ENCODE data around the gene STPG3.
"Not testable (repeated sequence)": the region's sequence is repeated elsewhere in the genome, so short reads cannot be mapped to it uniquely, and the experiment has no call there.

Gene STPG3

GRCh38 chr9:137247135-137247915, 3.8 kb upstream of the STPG3 start:
- peak; percentile 23 for DNase-seq

DNA sequence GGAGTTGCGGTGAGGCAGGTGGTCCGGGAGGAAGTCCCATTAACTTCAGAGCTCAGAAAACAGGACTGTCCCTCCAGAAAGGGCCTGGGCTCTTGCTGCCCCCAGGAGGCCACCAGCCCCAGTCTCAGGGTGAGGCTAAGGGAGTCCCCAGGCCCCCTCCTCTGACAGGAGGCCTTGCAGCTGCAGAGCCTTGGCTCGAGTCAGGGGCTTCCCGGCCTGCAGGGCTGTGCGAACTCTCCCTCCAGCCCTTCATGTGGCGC, 3.2 kb upstream of the STPG3 start:
- no peak for DNase-seq

GRCh38 chr9:137250329-137251193, 525 bp upstream of the STPG3 start:
- no peak for DNase-seq

GRCh38 chr9:137251490-137252268, 593 bp downstream of the STPG3 start:
- DNase-seq = no peak

GRCh38 chr9:137252555-137253506, 1.7 kb downstream of the STPG3 start:
- DNase-seq = no peak

DNA sequence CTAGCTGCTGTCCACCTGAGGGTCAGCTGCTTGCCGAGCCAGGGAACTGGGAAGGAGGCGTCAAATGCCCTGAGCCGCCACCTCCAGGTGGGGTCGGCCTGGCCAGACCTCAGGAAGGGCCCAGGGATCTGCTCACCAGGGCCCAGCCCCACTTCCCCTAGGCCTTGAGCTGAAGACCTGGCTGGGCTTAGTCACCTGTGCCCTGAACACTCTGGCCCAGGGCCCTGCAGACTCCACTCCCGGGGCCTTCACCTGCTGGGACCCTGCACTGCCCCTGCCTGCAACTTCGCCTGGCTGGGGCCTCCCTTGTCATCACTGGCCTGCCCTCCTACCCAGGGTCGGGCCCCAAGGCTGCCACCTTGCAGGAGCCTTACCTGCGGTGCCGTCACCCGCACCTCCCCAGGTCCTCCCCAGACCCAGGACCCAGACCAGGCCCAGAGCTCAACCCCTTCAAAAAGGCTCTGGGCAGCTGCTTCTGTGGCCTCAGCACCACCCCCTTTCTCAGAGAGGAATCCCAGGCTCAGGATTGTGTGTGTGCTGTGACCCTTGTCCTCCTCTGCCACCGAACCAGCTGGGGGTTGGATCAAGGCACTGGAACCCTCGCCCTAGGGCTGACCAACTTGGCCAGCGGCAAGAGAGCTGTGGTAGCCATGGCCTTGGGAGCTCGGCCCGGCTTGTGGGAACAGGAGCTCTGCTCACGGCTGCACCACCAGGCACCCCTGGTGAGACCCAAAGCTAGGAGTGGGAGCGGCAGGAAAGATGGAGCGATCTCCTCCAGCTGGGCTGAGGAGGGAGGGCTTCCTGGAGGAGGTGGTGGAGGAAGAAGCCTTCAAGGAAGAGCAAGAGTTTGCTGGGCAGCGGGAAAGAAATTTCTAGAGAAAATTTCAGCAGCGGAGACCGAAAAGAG, 2.9 kb downstream of the STPG3 start:
- no peak for DNase-seq

DNA sequence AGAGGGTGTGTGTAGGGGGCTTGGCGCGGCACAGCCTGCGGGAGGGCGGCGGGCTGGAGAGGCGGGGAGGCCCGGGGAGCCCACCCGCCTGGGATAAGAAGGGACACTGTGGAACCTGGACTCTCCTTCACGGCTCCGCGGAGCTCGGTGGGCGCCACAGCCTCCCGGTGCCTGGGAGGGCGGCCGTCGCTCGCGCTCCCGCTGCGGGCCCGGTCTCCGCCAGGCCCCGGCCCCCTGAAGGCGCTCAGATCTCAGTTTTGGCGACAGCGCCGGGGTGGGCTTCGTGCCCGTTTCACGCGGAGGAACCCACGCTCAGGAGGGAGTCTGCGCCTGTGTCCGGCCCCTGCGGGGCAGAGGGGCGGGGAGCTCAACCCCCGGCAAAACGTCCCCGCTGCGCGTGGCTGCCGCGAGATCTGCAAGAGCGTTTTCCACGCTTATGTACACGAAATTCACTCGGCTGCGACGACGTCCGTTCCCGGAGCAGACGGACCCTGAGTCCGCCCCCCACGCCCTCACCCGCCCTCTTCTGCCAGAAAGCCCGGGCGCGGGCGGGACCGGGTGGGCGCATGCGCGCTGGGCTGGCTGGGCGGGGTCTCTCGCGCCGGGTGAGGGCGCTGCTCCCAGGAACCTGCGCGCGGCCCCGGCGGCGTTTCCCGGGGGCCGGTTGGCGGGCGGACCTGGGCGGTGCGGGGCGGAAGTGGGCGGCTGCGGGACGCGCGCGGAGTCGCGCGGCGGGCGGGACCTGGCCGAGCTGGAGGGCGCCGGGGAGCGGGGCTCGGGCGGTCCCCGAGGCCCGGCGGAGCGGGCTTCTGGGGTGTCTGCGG, 3.8 kb downstream of the STPG3 start, which contains the start of gene NELFB:
TSS of gene NELFB (plus strand) at position 704 of the 824 bp plus-strand sequence.
- peak; percentile 69 for DNase-seq

DNA sequence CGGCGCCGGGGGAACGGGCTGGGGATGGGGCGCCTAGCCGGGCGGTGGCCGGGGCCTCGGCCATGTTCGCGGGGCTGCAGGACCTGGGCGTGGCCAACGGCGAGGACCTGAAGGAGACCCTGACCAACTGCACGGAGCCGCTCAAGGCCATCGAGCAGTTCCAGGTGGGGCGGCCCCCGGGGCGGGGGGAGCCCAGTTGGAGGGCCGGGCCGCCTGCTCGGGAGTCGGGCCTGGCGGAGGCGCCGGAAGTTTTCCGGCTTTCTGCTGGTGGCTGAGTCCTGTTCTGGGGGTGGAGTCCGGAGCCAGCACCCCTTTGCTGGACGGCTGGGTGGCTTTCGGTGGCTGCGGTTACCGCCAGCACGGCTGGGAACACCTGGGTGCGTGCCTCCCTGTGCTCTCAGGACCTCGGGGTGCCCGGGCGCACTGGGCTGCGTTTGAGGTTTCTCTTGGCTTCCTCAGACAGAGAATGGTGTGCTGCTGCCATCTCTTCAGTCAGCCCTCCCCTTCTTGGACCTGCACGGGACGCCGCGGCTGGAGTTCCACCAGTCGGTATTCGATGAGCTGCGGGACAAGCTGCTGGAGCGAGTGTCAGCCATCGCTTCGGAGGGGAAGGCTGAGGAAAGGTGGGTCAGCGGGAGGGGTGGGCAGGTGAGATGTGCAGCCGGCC, 4.5 kb downstream of the STPG3 start:
- DNase-seq = no peak

DNA sequence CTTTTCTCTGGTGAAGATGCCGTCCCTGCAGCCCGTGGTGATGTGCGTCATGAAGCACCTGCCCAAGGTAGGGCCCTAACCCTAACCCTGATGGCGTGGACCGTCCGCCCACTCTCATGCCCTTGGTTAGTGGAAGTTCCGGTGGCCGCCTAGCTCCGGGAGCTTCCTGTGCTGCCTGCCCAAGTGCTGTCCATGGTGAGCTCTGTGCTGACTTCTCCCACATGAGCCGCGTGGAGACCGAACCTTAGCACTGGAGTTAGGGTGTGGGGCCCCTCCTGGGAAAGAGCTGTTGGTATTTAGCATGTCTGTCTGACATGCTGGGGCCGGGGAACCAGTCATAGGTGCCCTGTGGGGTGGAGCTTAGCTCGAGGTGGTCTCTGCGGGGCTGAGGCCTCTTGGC, 5.3 kb downstream of the STPG3 start:
- DNase-seq = no peak

DNA sequence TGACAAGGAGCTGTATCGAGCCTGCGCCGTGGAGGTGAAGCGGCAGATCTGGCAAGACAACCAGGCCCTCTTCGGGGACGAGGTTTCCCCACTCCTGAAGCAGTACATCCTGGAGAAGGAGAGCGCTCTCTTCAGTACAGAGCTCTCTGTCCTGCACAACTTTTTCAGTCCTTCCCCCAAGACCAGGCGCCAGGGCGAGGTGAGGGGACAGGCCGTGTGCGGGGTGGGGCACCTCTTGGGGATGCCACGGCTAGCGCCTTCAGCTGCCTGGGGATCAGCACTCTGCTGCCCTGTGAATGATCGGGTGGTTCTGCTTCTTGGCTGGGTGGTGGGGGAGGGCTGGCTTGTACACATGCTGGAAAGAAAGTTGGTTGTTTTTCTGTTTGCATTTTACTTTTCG, 5.8 kb downstream of the STPG3 start:
- no peak for DNase-seq

GRCh38 chr9:137262173-137262908, 11.3 kb downstream of the STPG3 start:
- DNase-seq = not testable (repeated sequence)

GRCh38 chr9:137262909-137263285, 11.8 kb downstream of the STPG3 start:
- DNase-seq = no peak

DNA sequence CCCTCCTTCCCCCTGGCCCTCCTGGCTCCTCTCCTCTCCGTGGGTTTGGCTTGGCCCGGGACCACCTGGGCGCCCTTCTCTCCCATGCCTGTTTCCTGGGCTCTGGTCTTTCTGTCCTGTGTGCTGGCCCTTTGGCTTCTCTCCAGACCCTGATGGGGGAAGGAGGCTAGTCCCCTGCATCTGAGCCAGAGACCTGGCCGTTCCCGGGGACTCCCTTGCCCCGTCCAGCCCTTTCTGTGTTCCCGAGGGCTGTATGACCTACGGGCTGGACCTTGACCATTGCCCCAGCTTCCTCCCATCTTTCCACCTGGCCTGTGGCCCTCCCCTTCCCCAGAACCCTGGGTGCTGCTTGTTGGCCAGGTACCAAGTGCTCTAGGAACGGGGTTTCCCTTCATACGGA, 12.4 kb downstream of the STPG3 start:
- no peak for DNase-seq

- no peak for DNase-seq
Observed at GRCh38 chr9:137264067-137264466, 13.0 kb downstream of the STPG3 start.

- DNase-seq = no peak
Observed at GRCh38 chr9:137265496-137266161, 14.5 kb downstream of the STPG3 start.

GRCh38 chr9:137266162-137266527, 15.1 kb downstream of the STPG3 start:
- no peak for DNase-seq

- no peak for DNase-seq
Observed at GRCh38 chr9:137266585-137267453, 15.7 kb downstream of the STPG3 start.
